Mesothelial cell of epicardium (in vitro differentiated cells): ENCODE measurements around the gene VCP. TPM values are rescaled to one million over a fixed set of nuclear protein-coding genes. Genes with fewer than 3 reads are reported as not detected.

Experiments used
- DNase-seq, 2 experiments: peaks; one replicate each; pipeline ENCODE4 v3.0.0; 2021; ENCODE audit warnings: low spot score in 2 of 2; ENCODE audit not compliant: unreplicated experiment in 2 of 2
- H3K27ac Mint-ChIP-seq: 2 replicates; pipeline ENCODE4 v1.8.0; 2021; ENCODE audit warnings: mixed read lengths
- H3K27me3 Mint-ChIP-seq: 2 replicates; pipeline ENCODE4 v1.8.0; 2021; ENCODE audit warnings: low read depth, mixed read lengths
- H3K36me3 Mint-ChIP-seq: 2 replicates; pipeline ENCODE4 v1.8.0; 2021; ENCODE audit warnings: mixed read lengths
- H3K4me1 Mint-ChIP-seq: 2 replicates; pipeline ENCODE4 v1.8.0; 2021; ENCODE audit warnings: mixed read lengths
- H3K4me3 Mint-ChIP-seq: 2 replicates; pipeline ENCODE4 v1.8.0; 2021; ENCODE audit warnings: mild to moderate bottlenecking, moderate library complexity, mixed read lengths
- H3K9me3 Mint-ChIP-seq: 2 replicates; pipeline ENCODE4 v1.8.0; 2021; ENCODE audit warnings: mixed read lengths
- total RNA-seq: library from RNA; stranded (reverse); gene quantifications from 3 replicates; pipeline ENCODE4 v1.2.1, GENCODE V29; 2021
- TF ChIP-seq, protein P1 (sequence below): fragments of 200-600 bp; sonication (generic); IDR thresholded peaks from one replicate; pipeline ENCODE4 v1.5.0; 2021; ENCODE audit warnings: antibody characterized with exemption; ENCODE audit not compliant: unreplicated experiment

VCP gene
- total RNA-seq, 1 donor from 2014 or later, result 317 TPM

- DNase-seq, result no peak
- H3K9me3 Mint-ChIP-seq, result peaks cover 51% of the 10 kb centered on the region
- H3K4me3 Mint-ChIP-seq, result no peak overlapping the region
- H3K36me3 Mint-ChIP-seq, result peaks cover 60% of the 10 kb centered on the region
- TF ChIP-seq, protein P1, sequence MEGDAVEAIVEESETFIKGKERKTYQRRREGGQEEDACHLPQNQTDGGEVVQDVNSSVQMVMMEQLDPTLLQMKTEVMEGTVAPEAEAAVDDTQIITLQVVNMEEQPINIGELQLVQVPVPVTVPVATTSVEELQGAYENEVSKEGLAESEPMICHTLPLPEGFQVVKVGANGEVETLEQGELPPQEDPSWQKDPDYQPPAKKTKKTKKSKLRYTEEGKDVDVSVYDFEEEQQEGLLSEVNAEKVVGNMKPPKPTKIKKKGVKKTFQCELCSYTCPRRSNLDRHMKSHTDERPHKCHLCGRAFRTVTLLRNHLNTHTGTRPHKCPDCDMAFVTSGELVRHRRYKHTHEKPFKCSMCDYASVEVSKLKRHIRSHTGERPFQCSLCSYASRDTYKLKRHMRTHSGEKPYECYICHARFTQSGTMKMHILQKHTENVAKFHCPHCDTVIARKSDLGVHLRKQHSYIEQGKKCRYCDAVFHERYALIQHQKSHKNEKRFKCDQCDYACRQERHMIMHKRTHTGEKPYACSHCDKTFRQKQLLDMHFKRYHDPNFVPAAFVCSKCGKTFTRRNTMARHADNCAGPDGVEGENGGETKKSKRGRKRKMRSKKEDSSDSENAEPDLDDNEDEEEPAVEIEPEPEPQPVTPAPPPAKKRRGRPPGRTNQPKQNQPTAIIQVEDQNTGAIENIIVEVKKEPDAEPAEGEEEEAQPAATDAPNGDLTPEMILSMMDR, result no peak
- no peak overlapping the region for H3K27ac Mint-ChIP-seq
- H3K4me1 Mint-ChIP-seq, result no peaks in the 10 kb centered on the region
- no peaks in the 10 kb centered on the region for H3K27me3 Mint-ChIP-seq
Observed at GRCh38 chr9:35014517-35014916, 57.9 kb downstream of the VCP start.

DNA sequence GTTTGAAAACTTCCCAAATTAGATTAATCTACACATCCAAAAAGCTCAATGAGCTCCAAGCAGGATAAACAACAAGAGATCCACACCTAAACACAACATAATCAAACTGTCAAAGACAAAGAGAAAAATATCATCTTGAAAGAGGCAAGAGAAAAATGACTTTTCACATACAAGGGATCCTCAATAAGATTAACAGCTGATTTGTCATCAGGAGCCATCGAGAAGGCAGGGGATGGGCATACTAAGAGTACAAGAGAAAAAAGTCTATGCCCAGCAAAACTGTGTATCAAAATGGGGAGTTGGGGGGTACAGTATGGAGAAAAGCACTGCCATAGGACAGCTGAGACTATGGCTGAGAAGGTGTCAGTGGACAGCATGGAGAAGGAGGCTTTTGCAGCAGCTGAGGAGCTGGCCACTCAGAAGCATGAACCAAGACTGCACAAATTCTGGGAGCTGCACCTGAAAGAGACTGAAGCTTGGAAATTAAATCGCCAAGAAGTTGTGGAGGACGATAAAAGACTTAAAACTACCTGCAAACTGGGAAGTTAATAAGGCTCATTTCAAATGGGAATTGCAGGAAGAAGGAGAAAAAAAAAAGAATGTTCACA, 62.0 kb downstream of the VCP start:
- no peak overlapping the region for H3K27ac Mint-ChIP-seq
- H3K36me3 Mint-ChIP-seq, result peaks cover 48% of the 10 kb centered on the region
- H3K9me3 Mint-ChIP-seq, result peaks cover 34% of the 10 kb centered on the region
- DNase-seq, result no peak
- H3K27me3 Mint-ChIP-seq, result no peaks in the 10 kb centered on the region
- no peaks in the 10 kb centered on the region for H3K4me1 Mint-ChIP-seq
- TF ChIP-seq, protein P1, result no peak
- H3K4me3 Mint-ChIP-seq, result no peak overlapping the region

Other genes with a start within 250 kb of the VCP start
- gene PHF24, start 114.3 kb downstream of the VCP start, total RNA-seq, result 0.62 to 0.99 TPM (median 0.83 TPM) in 3 replicates
- gene DNAJB5, start 82.9 kb downstream of the VCP start, total RNA-seq, result 15.4 to 18.4 TPM (median 16.4 TPM) in 3 replicates
- 48.8 to 52.2 TPM (median 51.8 TPM) in 3 replicates for gene FANCG, start 7.3 kb upstream of the VCP start, total RNA-seq
- gene PIGO, start 24.0 kb upstream of the VCP start, total RNA-seq, result 28.4 to 31.2 TPM (median 28.9 TPM) in 3 replicates
- 92.2 to 95.3 TPM (median 93.4 TPM) in 3 replicates for gene STOML2, start 30.5 kb upstream of the VCP start, total RNA-seq
- gene ATOSB, start 43.2 kb upstream of the VCP start, total RNA-seq, result 19.2 to 21.7 TPM (median 21.0 TPM) in 3 replicates
- gene UNC13B, start 89.4 kb upstream of the VCP start, total RNA-seq, result 28.1 to 31.0 TPM (median 29.9 TPM) in 3 replicates